ENCODE results near the gene RABGAP1L. TPM values are rescaled to one million over a fixed set of nuclear protein-coding genes. Genes with fewer than 3 reads are reported as not detected.
"Not testable (repeated sequence)": the region's sequence is repeated elsewhere in the genome, so short reads cannot be mapped to it uniquely, and the experiment has no call there.

Gene RABGAP1L
- total RNA-seq, 1 donor from 2014 or later = 87.4 TPM

DNA sequence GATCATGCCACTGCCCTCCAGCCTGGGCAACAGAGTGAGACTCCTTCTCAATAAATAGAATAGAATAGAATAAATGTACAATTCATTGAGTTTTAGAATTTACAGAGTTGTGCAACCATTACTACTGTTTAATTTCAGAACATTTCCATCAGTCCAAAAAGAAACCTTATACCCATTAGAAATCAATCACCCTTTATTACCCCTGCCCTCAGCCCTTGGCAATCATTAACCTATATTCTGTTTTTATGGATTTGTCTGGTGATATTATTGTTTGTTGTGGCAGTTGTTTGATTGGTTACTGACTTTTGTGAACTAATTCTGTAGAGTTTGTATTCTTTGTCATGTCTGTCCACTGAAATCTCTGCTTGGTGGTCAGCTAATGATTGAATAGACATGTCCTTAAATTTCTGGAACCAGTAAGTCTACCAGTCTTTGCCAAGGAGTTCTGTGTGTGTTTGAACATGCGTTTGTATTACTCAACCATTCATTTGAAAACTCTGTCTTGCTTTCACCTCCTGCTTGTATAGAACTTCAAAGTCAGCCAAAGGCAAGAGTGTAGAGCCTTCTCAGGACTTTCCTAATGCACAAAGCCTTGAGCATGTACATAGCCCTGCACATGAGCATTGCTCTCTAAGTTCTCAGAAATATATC lies 497.2 kb downstream of the RABGAP1L start:
- no peak for DNase-seq (ENCODE audit: low spot score)

- DNase-seq (ENCODE audit: low spot score) = no peak
Measured at GRCh38 chr1:174657411-174657810, 498.1 kb downstream of the RABGAP1L start.

DNA sequence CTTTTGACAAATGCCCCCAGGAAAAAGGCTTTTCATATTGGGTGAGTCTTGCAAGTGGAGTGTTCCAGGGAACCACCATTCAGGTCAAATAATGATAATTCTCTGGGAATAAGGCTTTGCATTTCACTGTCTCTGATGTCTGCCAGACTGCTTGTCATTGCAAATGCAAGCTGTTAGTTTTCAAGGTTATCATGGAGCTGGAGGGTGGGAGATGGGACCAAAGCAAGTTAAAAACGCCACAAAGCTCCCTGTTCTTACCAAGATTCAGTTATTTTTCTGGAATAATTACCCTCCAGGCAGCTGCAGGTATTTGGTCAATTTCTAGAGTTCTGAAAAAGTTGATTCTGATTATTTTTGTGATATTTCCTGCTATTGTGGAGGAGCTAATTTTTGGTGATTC lies 498.6 kb downstream of the RABGAP1L start:
- DNase-seq (ENCODE audit: low spot score) = no peak

- DNase-seq (ENCODE audit: low spot score) = no peak
Measured at GRCh38 chr1:174659823-174660222, 500.5 kb downstream of the RABGAP1L start.

DNA sequence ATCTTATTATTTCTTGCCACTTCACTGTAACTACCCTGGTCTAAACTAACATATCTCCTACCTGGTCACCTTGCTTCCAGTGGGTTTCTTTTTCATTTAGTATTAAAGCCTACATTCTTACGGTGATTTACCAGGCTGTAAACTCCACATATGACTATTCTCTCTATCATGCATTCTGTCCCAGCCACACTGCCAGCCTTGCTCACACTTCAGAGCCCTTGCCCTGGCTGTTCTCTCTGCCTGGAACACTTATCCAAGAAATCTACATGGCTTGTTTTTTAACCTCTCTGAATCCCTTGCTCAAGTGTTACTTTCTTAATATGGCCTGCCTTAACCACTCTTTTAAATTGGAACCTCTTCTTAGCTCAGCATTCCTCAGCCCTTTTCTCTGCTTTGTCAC lies 501.2 kb downstream of the RABGAP1L start:
- no peak for DNase-seq (ENCODE audit: low spot score)

DNA sequence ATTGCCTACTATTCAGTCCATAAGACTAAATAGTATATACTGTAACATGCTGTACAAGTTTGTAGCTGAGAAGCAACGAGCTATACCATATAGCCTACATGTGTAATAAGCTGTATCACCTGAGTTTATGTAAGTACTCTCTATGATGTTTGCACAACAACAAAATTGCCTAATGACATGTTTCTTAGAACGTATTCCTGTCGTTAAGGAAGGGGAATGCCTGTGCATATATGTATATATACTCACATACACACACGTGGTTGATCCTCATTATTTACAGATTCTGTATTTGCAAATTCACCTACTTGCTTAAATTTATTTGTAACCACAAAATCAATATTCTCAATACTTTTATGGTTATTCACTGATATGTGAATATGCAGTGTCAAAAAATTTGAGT lies 504.0 kb downstream of the RABGAP1L start:
- DNase-seq (ENCODE audit: low spot score) = no peak

DNA sequence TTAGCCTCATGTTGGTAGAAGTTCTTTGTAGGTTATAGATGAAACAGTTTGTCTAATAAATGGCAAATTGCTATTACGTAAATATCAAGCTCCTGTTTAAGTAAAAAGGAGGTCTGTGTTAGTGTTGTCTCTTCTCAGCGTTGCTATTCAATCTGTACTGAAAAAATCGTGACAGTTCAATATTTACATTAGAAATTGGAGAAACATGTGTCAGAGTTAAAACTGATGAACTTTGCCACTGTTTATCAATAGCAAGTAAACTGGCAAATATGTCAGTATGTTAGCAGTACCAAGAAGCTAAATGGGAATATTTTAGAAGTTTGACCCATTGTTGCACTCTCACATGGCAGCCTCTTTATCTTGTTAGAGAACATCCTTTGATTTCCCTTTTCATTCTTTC lies 506.9 kb downstream of the RABGAP1L start:
- DNase-seq (ENCODE audit: low spot score) = no peak

- no peak for DNase-seq (ENCODE audit: low spot score)
Measured at GRCh38 chr1:174671826-174672225, 512.5 kb downstream of the RABGAP1L start.

DNA sequence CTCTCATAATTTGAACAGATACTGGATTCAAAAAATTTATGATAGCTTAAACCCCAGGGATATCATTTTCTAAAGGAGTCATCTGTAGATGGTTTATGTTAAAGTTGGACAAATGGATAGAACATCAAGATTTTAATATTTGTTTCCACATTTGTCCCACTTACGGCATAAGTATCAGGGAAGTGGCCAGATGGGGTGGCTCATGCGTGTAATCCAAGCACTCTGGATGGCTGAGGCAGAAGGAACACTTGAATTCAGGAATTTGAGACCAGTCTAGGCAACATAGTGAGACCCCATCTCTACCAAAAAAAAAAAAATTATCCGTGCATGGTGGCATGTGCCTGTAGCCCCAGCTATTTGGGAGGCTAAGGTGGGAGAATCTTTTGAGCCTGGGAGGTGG lies 517.5 kb downstream of the RABGAP1L start:
- DNase-seq (ENCODE audit: low spot score) = no peak

GRCh38 chr1:174678657-174679056 lies 519.3 kb downstream of the RABGAP1L start:
- DNase-seq (ENCODE audit: low spot score) = no peak

DNA sequence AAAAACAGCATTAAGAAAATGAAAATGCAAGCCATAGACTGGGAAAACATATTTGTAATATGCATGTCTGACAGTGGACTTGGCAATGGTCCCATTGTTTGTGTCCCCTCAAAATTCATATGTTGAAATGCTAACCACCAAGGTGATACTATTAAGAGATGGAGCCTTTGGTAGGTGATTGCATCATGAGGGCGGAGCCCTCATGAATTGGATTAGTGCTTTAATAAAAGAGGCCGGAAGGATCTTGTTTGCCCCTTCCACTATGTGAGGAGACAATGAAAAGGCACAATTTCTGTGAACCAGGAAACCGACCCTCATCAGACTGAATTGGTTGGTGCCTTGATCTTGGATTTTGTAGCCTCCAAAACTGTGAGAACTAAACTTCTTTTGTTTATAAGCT lies 520.8 kb downstream of the RABGAP1L start:
- DNase-seq (ENCODE audit: low spot score) = no peak

DNA sequence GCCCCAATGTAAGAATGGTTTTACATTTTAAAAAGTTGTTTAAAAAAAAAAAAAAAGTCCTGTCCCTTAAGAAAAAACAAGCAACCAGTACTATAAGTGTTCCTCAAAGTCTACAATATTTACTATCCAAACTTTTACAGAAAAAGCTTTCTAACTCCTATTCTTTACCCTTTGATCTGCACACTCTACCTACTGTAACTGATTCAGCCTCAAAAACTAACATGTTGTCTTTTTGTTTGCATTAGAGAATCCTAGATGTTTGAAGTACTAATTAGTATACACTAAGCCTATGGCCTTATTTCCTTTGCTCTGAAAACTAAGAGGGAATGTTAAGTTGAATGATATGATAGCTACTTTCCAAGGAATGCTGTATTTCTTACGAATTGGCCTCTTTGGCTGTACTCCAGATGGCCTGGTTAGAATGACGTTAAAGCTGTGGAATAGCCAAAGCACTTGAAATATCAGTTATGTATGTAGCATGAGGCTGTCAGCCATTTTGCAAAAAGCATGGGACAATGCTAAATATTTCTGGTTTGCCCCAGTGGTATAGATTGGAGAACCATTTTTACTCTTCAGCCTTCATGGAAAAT lies 523.2 kb downstream of the RABGAP1L start:
- no peak for DNase-seq (ENCODE audit: low spot score)

DNA sequence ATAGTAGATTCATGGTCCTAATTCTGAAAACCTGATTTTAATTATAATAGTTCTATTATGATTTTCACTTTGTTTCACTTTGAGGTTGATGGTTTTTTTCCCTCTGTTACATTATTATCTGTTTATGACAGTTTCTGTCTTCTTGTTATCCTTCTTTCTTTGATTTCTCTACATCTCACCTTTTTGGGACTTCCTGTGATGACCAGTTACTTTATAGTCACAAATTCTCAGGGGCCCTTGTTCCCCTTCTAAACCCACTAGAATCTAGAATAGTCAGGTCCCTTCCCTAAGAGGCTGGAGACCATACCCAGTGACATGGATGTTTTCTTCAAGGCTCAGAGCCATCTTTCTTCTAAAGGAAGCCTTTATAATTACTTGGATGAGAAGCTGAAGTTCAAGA lies 526.9 kb downstream of the RABGAP1L start:
- no peak for DNase-seq (ENCODE audit: low spot score)

DNA sequence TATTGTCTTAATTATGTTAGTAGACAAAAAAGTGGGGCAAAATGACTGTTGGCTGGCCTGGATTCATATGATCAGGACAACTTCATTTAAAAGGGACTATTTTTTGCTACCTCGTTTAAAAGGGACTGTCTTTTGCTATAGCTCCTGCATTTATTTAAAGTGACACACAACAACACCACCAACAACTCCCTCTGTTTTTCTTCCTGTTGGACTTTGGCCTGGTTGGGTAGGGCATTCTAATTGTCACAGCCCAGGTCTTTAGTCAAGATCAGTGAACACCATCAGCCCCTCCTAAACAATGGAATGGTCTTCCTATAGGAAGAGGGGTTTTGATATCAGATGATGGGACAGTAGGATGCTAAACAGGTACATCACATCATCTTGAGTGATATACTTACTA lies 530.2 kb downstream of the RABGAP1L start:
- peak; percentile 28 for DNase-seq (ENCODE audit: low spot score)

DNA sequence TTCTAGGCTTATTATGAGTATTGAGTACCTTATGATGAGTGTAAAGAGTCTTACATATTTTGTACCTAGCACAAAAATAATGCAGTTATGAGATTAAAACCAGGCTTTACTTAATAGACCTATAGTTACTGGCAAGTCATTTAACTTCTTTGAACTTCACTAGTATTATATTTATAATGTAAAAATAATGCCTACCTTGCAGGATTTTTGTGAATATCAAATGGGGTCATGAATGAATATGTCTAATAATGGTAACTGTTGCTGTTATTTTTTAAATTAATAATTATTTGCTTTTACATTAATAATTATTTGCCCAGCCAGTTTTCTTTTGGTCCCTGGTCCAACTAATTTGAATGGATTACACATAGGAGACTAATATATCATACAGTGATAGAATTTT lies 530.9 kb downstream of the RABGAP1L start:
- no peak for DNase-seq (ENCODE audit: low spot score)

- DNase-seq (ENCODE audit: low spot score) = no peak
Measured at GRCh38 chr1:174692313-174692712, 533.0 kb downstream of the RABGAP1L start.

DNA sequence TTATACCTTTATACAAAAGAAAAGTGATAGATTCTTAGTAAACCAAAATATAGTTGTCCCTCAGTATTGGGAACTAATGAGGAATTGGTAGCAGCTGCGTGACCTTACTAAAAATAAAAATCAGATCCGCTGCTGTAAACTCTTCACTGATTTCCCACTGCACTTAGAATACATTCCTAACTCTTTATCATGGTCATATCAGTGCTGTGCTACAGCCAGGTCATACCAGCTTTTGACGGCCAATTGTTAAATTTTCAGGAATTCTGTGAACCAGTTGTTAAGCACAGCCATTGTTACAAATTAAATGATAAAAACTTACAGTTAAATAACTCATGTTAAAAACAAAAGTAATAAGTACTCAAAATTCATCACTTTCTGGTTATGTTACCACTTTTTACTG lies 533.8 kb downstream of the RABGAP1L start:
- no peak for DNase-seq (ENCODE audit: low spot score)

GRCh38 chr1:174693539-174693938 lies 534.2 kb downstream of the RABGAP1L start:
- not testable (repeated sequence) for DNase-seq (ENCODE audit: low spot score)

DNA sequence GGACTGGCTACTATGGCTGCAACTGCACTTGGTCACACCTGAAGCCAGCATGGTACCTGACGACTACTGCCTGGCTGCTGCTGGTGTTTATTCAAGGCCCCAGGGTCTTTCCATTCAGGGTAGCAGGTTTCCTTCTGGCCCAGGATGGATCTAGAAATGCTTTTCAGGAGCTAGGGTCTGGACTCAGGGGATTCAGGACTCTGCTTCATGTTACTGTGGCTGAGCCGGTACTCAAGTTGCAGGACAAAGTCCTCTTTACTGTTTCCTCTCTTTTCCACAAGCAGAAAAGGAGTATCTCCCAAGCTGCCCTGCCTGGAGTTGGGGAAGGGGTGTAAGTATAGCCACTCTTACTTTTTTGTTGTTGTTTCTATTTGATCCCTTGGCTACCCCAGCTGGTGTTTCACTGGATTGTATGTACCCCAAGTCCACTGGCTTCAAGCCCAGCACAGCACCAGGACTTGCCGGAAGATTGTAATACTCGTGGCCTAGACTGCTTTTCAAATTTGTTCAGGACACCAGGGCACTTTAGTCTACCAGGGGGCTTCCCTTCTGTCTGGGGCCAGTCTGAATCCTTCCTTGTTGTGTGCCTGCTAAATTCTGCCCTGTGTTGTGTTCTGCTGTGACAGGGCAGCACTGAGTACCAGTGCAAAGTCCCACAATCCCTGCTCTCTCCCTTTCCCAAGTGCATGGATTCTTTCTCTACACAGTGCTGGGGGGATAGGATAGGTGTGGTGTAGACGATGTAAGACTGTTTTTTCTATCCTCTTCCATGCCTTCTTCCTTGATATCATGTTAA lies 536.9 kb downstream of the RABGAP1L start:
- DNase-seq (ENCODE audit: low spot score) = no peak

DNA sequence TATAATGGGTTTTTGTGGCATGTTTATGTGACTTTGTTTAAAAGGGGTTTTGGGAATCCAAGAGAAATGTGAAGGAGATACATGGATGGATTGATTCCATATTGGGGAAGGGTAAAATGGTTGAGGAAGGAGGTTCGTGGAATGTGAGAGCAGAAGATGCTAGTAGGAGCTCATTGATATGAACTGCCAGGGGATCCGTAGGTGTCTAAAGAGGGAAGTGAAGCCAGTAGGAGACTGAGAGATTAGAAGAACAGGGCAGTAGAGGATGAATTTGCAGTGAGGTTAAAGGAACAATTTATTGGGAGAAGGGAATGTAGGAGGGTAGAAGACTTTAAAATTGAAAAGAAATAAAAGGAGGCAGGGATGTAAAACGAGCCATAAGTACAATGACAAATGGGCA lies 541.0 kb downstream of the RABGAP1L start:
- DNase-seq (ENCODE audit: low spot score) = no peak

DNA sequence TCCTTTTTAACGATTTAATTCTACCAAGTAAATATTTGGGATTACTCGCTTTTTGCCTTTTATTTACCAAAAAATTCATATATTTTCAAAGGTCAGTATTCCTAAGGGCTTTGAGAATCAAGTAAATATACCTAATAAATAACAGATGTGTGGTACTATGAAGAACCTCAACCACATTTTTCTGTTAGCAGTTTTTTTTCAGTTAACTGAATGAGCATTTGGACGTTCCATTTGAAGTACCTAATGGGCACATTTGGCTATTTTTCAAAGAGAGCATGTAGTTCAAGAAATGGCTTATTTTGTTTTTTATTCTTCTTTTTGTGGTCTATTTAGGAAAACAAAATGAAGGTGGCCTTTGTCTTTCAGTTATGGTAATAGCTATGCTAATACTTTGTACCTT lies 541.5 kb downstream of the RABGAP1L start:
- DNase-seq (ENCODE audit: low spot score) = no peak

DNA sequence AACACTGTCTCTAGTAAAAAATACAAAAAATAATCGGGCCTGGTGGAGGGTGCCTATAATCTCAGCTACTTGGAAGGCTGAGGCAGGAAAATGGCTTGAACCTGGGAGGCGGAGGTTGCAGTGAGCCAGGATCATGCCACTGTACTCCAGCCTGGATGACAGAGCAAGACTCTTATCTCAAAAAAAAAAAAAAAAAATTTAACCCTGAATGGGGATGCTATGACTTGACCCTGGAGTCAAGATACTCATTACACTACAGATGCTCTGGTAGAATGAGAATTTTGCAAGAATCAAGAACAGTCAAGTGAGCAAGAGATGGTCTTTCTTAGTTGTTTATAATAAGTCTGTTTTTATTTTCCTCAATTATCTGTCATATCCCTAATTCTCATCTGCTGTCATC lies 542.2 kb downstream of the RABGAP1L start:
- no peak for DNase-seq (ENCODE audit: low spot score)

- DNase-seq (ENCODE audit: low spot score) = no peak
Measured at GRCh38 chr1:174702011-174702410, 542.7 kb downstream of the RABGAP1L start.
